Upper lobe of left lung (tissue), 4 donors: ENCODE results near the gene OR10C1.

Experiments used
- CTCF ChIP-seq, 6 experiments: fragments of 450-650 bp in 4 of 6; fragments of 200-600 bp in 2 of 6; sonication (generic) in 2 of 6; IDR thresholded peaks; one replicate each; pipeline ENCODE4 v1.5.1; 2016 to 2019; ENCODE audit warnings: antibody characterized with exemption in 6 of 6
- EP300 ChIP-seq, 4 donors: sonication (generic); formaldehyde crosslinking; IDR thresholded peaks; one replicate each; pipeline ENCODE4 v1.5.1; 2017; ENCODE audit warnings: antibody characterized with exemption in 4 of 4, control low read depth in 2 of 4

GRCh38 chr6:29462022-29462421 is 22.9 kb downstream of the OR10C1 start:
- no peak for TF ChIP-seq EP300 (IDR thresholded peaks at IDR 0.05)
- no peak for TF ChIP-seq CTCF (IDR thresholded peaks at IDR 0.05)
